Activated CD8-positive, alpha-beta T cell treated with anti-CD3 and anti-CD28 coated beads for 36 hours (primary cell): Measurements from ENCODE around the gene DECR2. TPM values are rescaled to one million over a fixed set of nuclear protein-coding genes. Genes with fewer than 3 reads are reported as not detected.

Source experiments
- ATAC-seq: fragments of 200-7000 bp; cut with Tn5 transposase; one replicate; pipeline ENCODE4 v1.10.0; 2021; ENCODE audit warnings: mild to moderate bottlenecking, moderate library complexity
- CTCF ChIA-PET: fragments of 350-600 bp; sonication (Branson Sonifier 250); formaldehyde crosslinking; loops from one replicate; lab custom pipeline; 2021; ENCODE audit warnings: antibody characterized with exemption; lab: Charles Lee
- POLR2A ChIA-PET: fragments of 350-600 bp; sonication (Branson Sonifier 250); formaldehyde crosslinking; loops from one replicate; lab custom pipeline; 2021; ENCODE audit warnings: antibody characterized with exemption; lab: Charles Lee
- DNase-seq: peaks from one replicate; pipeline ENCODE4 v3.0.0-alpha.2; 2020
- H3K27ac Mint-ChIP-seq: one replicate; pipeline ENCODE4 v1.8.0; 2021; ENCODE audit warnings: mild to moderate bottlenecking, mixed read lengths
- H3K27me3 Mint-ChIP-seq: one replicate; pipeline ENCODE4 v1.8.0; 2021; ENCODE audit warnings: mixed read lengths
- H3K36me3 Mint-ChIP-seq: one replicate; pipeline ENCODE4 v1.8.0; 2021; ENCODE audit warnings: low read depth, mixed read lengths
- H3K4me1 Mint-ChIP-seq: one replicate; pipeline ENCODE4 v1.8.0; 2021; ENCODE audit warnings: low read depth, mixed read lengths
- H3K4me3 Mint-ChIP-seq: one replicate; pipeline ENCODE4 v1.8.0; 2021; ENCODE audit warnings: mild to moderate bottlenecking, moderate library complexity, mixed read lengths
- H3K9me3 Mint-ChIP-seq: one replicate; pipeline ENCODE4 v1.8.0; 2021; ENCODE audit warnings: mixed read lengths
- intact Hi-C: fragments of 100-400 bp; cut with micrococcal nuclease; formaldehyde crosslinking; loops from one replicate; pipeline ENCODE4 v1.10.0; 2022
- total RNA-seq, 2 experiments: library from RNA; stranded (reverse); gene quantifications; one replicate each; pipeline ENCODE4 v1.2.3, GENCODE V29; 2021
- TF ChIP-seq, protein P1 (sequence below): fragments of 200-600 bp; IDR thresholded peaks from one replicate; pipeline ENCODE4 v1.8.0; 2022; ENCODE audit warnings: antibody characterized with exemption, mild to moderate bottlenecking

DECR2 gene
- total RNA-seq, 2 experiments from 2014 or later = 9.7 to 10.0 TPM

DNA sequence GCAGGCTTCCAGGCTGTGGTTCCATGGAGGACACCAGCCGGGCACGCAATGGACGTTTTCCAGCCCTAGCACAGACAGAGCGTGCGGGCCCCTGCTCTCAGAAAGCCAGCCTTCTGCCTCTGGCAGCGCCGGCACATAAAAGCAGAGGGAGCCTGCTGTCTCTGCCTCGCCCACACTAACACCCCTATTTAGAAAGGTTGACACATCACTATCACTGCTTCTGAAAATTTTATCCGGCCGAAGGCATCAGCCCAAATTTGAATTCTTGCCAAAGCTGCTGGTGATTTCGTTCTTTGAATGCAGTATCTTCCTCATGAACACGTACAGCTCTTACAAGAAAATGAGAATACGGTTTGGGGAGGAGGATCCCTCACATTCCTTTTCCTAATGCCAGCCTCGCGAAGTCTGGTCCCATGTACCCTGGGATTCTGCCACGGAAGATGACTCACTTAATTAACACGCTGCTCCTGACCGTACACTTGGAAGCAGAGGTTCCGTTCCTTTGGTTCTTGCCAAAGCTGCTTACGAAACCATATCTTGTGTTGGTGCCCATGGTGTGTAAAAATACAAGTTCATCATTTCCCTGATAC, 22.4 kb downstream of the DECR2 start:
- TF ChIP-seq, protein P1, sequence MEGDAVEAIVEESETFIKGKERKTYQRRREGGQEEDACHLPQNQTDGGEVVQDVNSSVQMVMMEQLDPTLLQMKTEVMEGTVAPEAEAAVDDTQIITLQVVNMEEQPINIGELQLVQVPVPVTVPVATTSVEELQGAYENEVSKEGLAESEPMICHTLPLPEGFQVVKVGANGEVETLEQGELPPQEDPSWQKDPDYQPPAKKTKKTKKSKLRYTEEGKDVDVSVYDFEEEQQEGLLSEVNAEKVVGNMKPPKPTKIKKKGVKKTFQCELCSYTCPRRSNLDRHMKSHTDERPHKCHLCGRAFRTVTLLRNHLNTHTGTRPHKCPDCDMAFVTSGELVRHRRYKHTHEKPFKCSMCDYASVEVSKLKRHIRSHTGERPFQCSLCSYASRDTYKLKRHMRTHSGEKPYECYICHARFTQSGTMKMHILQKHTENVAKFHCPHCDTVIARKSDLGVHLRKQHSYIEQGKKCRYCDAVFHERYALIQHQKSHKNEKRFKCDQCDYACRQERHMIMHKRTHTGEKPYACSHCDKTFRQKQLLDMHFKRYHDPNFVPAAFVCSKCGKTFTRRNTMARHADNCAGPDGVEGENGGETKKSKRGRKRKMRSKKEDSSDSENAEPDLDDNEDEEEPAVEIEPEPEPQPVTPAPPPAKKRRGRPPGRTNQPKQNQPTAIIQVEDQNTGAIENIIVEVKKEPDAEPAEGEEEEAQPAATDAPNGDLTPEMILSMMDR = no peak
- ChIA-PET POLR2A (interaction anchor here (0.9 kb wide), 2 partner anchors 21 to 23 kb away, joined by 3 read pairs; no protein-coding TSS in a partner anchor), CTCF (interaction anchor here (1.6 to 2.5 kb wide), 2 partner anchors 23 to 32 kb away, joined by 7 to 11 read pairs; partner anchors contain the start of gene DECR2)
- Mint-ChIP-seq H3K9me3 (no peaks in the 10 kb centered on the region), H3K4me3 (peak overlapping the region; percentile 79), H3K27me3 (no peaks in the 10 kb centered on the region), H3K36me3 (peaks cover 6% of the 10 kb centered on the region), H3K4me1 (peaks cover 27% of the 10 kb centered on the region), H3K27ac (no peak overlapping the region)
- intact Hi-C loops = no loop called here
- ATAC-seq = no peak
- DNase-seq = no peak

DNA sequence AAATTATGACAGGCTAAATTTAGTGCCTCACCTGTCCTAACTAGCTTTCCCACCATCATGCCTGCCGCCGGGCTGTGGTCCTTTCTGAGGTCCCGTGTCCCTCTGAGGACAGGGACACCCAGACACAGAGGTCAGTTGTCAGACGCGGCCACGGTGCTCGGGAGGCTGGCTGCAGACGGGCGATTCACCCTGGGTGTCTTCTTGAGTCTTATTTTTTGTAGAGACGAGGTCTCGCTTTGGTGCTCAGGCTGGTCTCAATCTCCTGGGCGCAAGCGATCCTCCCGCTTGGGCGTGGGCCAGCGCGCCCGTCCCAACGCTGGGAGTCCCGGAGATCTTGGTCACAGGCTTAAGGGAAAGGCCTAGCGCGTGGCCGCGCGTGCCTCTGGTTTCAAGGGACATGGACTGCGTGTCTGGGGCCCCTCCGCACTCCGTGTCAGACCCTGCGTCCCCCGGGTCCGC, 23.0 kb downstream of the DECR2 start:
- ChIA-PET POLR2A (interaction anchor here (0.8 to 1.0 kb wide), 4 partner anchors 23 to 164 kb away, joined by 3 to 6 read pairs (median 4); partner anchors contain the start of gene DECR2), CTCF (interaction anchor here (1.6 to 2.5 kb wide), 2 partner anchors 24 to 33 kb away, joined by 7 to 11 read pairs; partner anchors contain the start of gene DECR2)
- H3K4me1 Mint-ChIP-seq = peaks cover 27% of the 10 kb centered on the region
- no peaks in the 10 kb centered on the region for H3K27me3 Mint-ChIP-seq
- H3K27ac Mint-ChIP-seq = no peak overlapping the region
- no peaks in the 10 kb centered on the region for H3K9me3 Mint-ChIP-seq
- TF ChIP-seq, protein P1 = no peak
- intact Hi-C loops = no loop called here
- no peak for DNase-seq
- no peak for ATAC-seq
- H3K4me3 Mint-ChIP-seq = peak overlapping the region; percentile 79
- peaks cover 6% of the 10 kb centered on the region for H3K36me3 Mint-ChIP-seq

DNA sequence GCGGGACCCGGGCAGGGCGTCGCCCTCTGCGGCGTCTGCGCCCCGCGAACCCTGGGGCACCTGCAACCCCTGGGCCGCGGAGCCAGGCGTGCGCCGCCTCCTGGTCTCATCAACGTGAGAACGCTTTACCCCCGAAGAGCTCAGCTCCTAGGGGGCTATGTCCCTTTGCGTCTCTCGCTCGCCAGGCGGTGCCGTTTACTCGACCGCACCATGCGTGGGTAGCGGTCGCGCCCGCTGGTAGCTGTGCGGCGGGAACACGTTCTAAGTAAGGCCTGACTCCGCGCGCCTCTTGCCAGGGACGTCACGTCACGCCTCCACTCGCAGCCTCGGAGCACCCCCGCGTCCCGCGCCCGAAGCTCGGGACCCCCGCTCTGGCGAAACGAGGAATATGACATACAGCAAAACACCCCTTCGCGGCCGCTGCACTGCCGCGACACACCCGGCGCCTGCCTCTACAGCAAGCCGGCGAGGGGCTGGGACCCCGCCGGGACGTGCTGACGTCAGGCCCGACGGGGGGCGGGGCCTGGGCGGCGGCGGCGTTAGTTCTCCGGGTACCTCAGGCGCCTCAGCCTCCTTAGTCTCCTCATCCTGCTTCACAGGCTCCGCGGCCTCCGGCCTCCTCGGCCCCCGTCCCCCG, 23.5 kb downstream of the DECR2 start, which contains the start of gene RAB11FIP3:
Gene RAB11FIP3 (plus strand): TSS at position 568 of the 637 bp plus-strand sequence. CDS start 358 bp downstream, outside the sequence.
- ATAC-seq (peak; percentile 94), DNase-seq (peak; percentile 88)
- POLR2A ChIA-PET = interaction anchor here (0.8 to 1.6 kb wide), 5 partner anchors 24 to 164 kb away, joined by 3 to 6 read pairs (median 4); partner anchors contain the start of gene DECR2
- Mint-ChIP-seq H3K4me3 (peak within 1 kb of the TSS; percentile 79), H3K27ac (peak within 1 kb of the TSS; percentile 84), H3K36me3 (peaks cover 6% of the 10 kb centered on the region), H3K27me3 (no peaks in the 10 kb centered on the region), H3K4me1 (peaks cover 27% of the 10 kb centered on the region), H3K9me3 (no peaks in the 10 kb centered on the region)
- TF ChIP-seq, protein P1 = no peak
- intact Hi-C loops = no loop called here
- CTCF ChIA-PET = interaction anchor here (1.6 to 2.5 kb wide), 2 partner anchors 24 to 33 kb away, joined by 7 to 11 read pairs; partner anchors contain the start of gene DECR2

DNA sequence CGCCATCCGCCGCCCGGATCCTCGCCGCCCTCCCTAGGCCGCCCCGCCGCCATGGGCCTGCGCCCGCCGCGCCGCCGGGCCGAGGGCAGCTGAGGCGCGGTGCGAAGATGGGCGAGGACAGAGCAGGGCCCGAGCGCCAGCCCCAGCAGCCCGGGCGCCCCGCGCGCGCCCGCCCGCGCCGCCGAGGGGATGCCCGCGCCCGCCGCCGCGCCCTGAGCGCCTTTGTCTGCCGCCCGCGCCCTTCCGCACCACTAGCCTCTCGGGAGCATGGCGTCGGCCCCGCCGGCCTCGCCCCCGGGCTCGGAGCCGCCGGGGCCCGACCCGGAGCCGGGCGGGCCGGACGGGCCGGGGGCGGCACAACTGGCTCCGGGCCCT, 24.0 kb downstream of the DECR2 start:
- ChIA-PET CTCF (interaction anchor here (0.6 to 2.5 kb wide), 2 partner anchors 25 to 436 kb away, joined by 3 to 11 read pairs; partner anchors contain the start of gene DECR2), POLR2A (interaction anchor here (0.9 to 1.6 kb wide), 7 partner anchors 10 to 210 kb away, joined by 3 to 6 read pairs (median 3); partner anchors contain the start of gene METTL26)
- no peak for DNase-seq

More for the DNA sequence above, 24.0 kb downstream of the DECR2 start:
- TF ChIP-seq, protein P1 = no peak
- Mint-ChIP-seq H3K4me1 (peaks cover 27% of the 10 kb centered on the region), H3K27me3 (no peaks in the 10 kb centered on the region), H3K36me3 (peaks cover 6% of the 10 kb centered on the region), H3K4me3 (peak overlapping the region; percentile 79), H3K27ac (no peak overlapping the region), H3K9me3 (no peaks in the 10 kb centered on the region)
- intact Hi-C loops = no loop called here
- peak; percentile 65 for ATAC-seq
